Esophagus squamous epithelium (tissue), 5 donors: ENCODE results near the gene DERL3. TPM values are rescaled to one million over a fixed set of nuclear protein-coding genes. Genes with fewer than 3 reads are reported as not detected.

Source experiments
- DNase-seq: peaks from one replicate; lab custom pipeline; 2025; lab: John Stamatoyannopoulos, UW
- H3K27ac ChIP-seq, 4 donors: fragments of 200-600 bp; sonication (generic); one replicate each; pipeline ENCODE4 v1.5.1; 2016 to 2019; ENCODE audit warnings: mild to moderate bottlenecking in 1 of 4
- H3K27me3 ChIP-seq, 4 donors: fragments of 200-600 bp; sonication (generic); 1 replicate in 3 of 4; 2 replicates in 1 of 4; pipeline versions ENCODE4 v1.5.1 to v1.6.0; 2017 to 2021; ENCODE audit warnings: antibody characterized with exemption in 1 of 4
- H3K36me3 ChIP-seq, 3 donors: fragments of 200-600 bp; sonication (generic); one replicate each; pipeline ENCODE4 v1.5.1; 2016 to 2019
- H3K4me1 ChIP-seq, 3 donors: fragments of 200-600 bp; sonication (generic); one replicate each; pipeline ENCODE4 v1.5.1; 2017 to 2019
- H3K4me3 ChIP-seq, 4 donors: fragments of 200-600 bp; sonication (generic); 1 replicate in 3 of 4; 2 replicates in 1 of 4; pipeline ENCODE4 v1.5.1; 2016 to 2019; ENCODE audit warnings: mild to moderate bottlenecking in 2 of 4, moderate library complexity in 1 of 4
- H3K9me3 ChIP-seq, 3 donors: fragments of 200-600 bp; sonication (generic); one replicate each; pipeline ENCODE4 v1.5.1; 2016 to 2019
- POLR2A ChIP-seq, 4 donors: fragments of 450-650 bp; IDR thresholded peaks; one replicate each; pipeline ENCODE4 v1.6.1; 2017; ENCODE audit warnings: antibody characterized with exemption in 4 of 4, mild to moderate bottlenecking in 4 of 4, moderate library complexity in 3 of 4
- WGBS, 2 donors: methylation state at CpG; one replicate each; pipeline ENCODE4 v1.1.5; 2018; 5-methylcytosine and 5-hydroxymethylcytosine counted together
- intact Hi-C: fragments of 100-400 bp; cut with DNase I; formaldehyde crosslinking; loops from one replicate; pipeline ENCODE4 v1.15.0; 2022
- total RNA-seq, 4 donors: library from RNA; depleted of rRNA; stranded (reverse); fragments of >200 nt; gene quantifications; one replicate each; pipeline ENCODE4 v1.1.0, GENCODE V29; 2016
- TF ChIP-seq, protein P1 (sequence below), 6 experiments: fragments of 450-650 bp in 4 of 6; fragments of 200-600 bp in 2 of 6; sonication (generic) in 2 of 6; IDR thresholded peaks; one replicate each; pipeline ENCODE4 v1.5.1; 2016 to 2019; ENCODE audit warnings: antibody characterized with exemption in 6 of 6, mild to moderate bottlenecking in 4 of 6, moderate library complexity in 4 of 6
- donor health status: DM: yes; HTN: yes; CAD: no.

DERL3 gene
- total RNA-seq, 4 donors from 2014 or later: 1.3 to 1.9 TPM; not detected in 2

DNA sequence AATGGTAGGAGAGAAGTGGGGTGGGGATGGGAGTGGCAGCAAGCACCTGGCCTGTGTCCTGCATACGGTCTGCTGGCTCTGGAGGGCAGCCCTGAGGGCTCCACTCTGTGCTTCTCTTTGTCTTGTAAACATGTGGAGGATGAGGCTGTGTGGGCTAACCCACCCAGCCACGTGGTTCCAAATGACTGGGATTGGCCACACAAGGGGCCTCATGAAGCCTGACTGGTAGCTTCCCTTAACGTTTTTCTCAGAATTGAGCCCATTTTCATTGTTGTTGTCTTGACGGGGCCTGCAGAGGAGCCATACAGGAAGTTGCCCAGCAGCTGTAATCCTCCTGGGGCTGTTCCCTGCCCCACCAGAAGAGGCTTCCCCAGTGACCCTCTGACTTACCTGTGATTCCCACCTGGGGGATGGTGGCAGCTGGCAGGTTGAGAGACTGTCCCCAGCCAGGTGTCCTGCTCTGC lies 18.0 kb downstream of the DERL3 start:
- intact Hi-C loops: no loop called here
- Histone ChIP-seq H3K27ac (no peak overlapping the region), H3K4me1 (peaks cover 0 to 5% (median 2%) of the 10 kb centered on the region in 3 donors), H3K4me3 (no peak overlapping the region), H3K27me3 (no peaks in the 10 kb centered on the region), H3K36me3 (peaks cover 45 to 98% (median 46%) of the 10 kb centered on the region in 3 donors), H3K9me3 (no peaks in the 10 kb centered on the region)
- WGBS, 2 donors: 16 to 24% methylated on average over 3 of the region's 4 CpGs
- TF ChIP-seq POLR2A (IDR thresholded peaks at IDR 0.05): no peak
- TF ChIP-seq, protein P1, sequence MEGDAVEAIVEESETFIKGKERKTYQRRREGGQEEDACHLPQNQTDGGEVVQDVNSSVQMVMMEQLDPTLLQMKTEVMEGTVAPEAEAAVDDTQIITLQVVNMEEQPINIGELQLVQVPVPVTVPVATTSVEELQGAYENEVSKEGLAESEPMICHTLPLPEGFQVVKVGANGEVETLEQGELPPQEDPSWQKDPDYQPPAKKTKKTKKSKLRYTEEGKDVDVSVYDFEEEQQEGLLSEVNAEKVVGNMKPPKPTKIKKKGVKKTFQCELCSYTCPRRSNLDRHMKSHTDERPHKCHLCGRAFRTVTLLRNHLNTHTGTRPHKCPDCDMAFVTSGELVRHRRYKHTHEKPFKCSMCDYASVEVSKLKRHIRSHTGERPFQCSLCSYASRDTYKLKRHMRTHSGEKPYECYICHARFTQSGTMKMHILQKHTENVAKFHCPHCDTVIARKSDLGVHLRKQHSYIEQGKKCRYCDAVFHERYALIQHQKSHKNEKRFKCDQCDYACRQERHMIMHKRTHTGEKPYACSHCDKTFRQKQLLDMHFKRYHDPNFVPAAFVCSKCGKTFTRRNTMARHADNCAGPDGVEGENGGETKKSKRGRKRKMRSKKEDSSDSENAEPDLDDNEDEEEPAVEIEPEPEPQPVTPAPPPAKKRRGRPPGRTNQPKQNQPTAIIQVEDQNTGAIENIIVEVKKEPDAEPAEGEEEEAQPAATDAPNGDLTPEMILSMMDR (IDR thresholded peaks at IDR 0.05): no peak
- no peak for DNase-seq

DNA sequence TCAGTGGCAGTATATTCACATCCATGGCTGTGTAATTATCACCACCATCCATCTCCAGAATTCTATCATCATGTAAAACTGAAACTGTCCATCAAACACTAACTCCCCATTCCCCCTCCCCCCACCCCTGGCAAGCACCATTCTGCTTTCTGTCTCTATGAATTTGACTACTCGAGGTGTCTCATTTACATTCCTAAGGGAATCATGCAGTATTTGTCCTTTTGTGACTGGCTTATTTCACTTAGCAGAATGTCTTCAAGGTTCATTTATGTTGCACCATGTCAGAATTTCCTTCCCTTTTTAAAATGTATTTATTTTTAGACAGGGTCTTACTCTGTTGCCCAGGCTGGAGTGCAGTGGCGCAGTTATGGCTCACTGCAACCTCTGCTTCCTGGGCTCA lies 20.3 kb downstream of the DERL3 start:
- H3K27me3 ChIP-seq: no peaks in the 10 kb centered on the region
- TF ChIP-seq POLR2A (IDR thresholded peaks at IDR 0.05): no peak
- TF ChIP-seq, protein P1 (IDR thresholded peaks at IDR 0.05): no peak
- no peak for DNase-seq
- intact Hi-C loops: no loop called here
- no peak overlapping the region for H3K27ac ChIP-seq
- peaks cover 27 to 97% (median 40%) of the 10 kb centered on the region in 3 donors for H3K36me3 ChIP-seq
- H3K9me3 ChIP-seq: no peaks in the 10 kb centered on the region
- H3K4me1 ChIP-seq: peaks cover 0 to 5% (median 2%) of the 10 kb centered on the region in 3 donors
- H3K4me3 ChIP-seq: no peak overlapping the region
- 80 to 84% methylated on average over 2 of the region's 2 CpGs for WGBS, 2 donors

GRCh38 chr22:23817146-23817545 lies 21.7 kb downstream of the DERL3 start:
- Histone ChIP-seq H3K27ac (no peak overlapping the region), H3K4me1 (peaks cover 0 to 5% (median 2%) of the 10 kb centered on the region in 3 donors), H3K4me3 (no peak overlapping the region), H3K36me3 (peaks cover 16 to 97% (median 39%) of the 10 kb centered on the region in 3 donors), H3K9me3 (no peaks in the 10 kb centered on the region), H3K27me3 (no peaks in the 10 kb centered on the region)
- DNase-seq: no peak
- intact Hi-C loops: no loop called here
- 89 to 96% methylated on average over 5 to 6 of the region's 6 CpGs for WGBS, 2 donors
- TF ChIP-seq, protein P1 (IDR thresholded peaks at IDR 0.05): no peak

DNA sequence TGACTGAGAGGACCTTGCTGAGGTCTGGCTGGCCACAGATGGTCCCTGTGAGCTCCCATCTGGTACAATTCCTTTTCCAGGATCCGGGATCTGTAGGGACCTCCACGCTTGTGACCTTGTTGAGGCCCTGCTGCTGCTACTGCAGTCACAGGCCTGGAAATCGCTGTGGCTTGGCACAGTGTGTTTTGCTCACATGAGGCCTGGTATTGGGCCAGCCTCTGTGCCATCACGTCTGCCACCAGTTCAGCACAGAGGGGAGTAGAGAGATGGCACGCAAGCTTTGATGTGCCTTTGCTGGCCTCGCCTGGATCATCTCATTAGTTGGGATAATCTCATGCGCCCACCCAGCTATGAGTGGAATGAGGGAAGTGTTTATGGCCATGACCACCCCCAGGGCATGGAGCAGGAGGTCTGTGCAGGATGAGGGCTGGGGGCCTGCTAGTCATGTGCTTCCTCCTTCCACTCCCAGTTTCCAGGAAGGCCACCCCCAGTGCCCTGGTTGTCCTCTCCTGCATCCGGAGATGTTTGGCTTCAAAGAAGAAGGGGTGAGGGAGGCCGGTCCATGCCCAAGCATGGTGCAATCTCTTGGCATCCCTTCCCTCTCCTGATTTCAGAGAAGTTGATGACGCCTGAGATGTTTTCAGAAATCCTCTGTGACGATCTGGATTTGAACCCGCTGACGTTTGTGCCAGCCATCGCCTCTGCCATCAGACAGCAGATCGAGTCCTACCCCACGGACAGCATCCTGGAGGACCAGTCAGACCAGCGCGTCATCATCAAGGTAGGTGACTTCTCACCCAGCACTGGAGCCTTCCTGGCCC lies 22.4 kb downstream of the DERL3 start:
- H3K27ac ChIP-seq: no peak overlapping the region
- no peaks in the 10 kb centered on the region for H3K27me3 ChIP-seq
- no peak overlapping the region for H3K4me3 ChIP-seq
- H3K36me3 ChIP-seq: peaks cover 14 to 97% (median 34%) of the 10 kb centered on the region in 3 donors
- TF ChIP-seq, protein P1 (IDR thresholded peaks at IDR 0.05): no peak
- DNase-seq: no peak
- 87 to 91% methylated on average over 11 to 14 of the region's 18 CpGs for WGBS, 2 donors
- peaks cover 0 to 3% (median 2%) of the 10 kb centered on the region in 3 donors for H3K4me1 ChIP-seq
- H3K9me3 ChIP-seq: no peaks in the 10 kb centered on the region
- intact Hi-C loops: no loop called here

DNA sequence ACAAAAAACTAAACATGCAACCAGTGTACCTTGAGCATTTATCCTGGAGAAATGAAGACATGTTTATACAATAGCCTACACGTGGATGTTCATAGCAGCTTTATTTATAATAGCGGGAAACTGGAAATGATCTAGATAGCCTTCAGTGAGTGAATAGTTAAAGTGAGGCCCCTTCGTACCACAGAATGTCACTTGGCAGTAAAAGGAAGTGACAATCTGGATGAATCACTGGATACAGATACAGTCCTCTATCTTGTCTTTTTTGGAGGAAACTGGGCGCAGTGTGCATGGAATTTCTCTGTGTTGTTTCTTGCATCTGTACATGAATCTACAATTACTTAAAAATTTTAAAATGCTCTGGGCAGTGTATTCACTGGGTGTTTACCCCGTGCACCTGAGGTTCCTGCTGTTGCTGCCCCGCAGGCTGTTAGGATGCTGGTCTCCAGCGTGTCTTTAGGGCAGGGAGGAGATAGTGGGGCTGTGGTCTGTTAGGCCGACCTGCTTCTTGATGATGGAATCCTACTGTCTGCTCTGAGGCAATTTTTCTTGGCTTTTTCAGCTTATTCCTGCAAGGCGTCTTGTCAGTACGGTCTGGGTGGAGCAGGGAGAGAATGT lies 23.2 kb downstream of the DERL3 start:
- WGBS, 2 donors: 69 to 87% methylated on average over 10 of the region's 10 CpGs
- Histone ChIP-seq H3K4me1 (peaks cover 0 to 2% (median 0%) of the 10 kb centered on the region in 3 donors), H3K27ac (no peak overlapping the region), H3K27me3 (no peaks in the 10 kb centered on the region), H3K4me3 (no peak overlapping the region), H3K9me3 (no peaks in the 10 kb centered on the region), H3K36me3 (peaks cover 14 to 97% (median 34%) of the 10 kb centered on the region in 3 donors)
- TF ChIP-seq, protein P1 (IDR thresholded peaks at IDR 0.05): no peak
- no peak for TF ChIP-seq POLR2A (IDR thresholded peaks at IDR 0.05)
- no peak for DNase-seq
- intact Hi-C loops: no loop called here
